ENCODE results near the gene ITGB4. TPM values are rescaled to one million over a fixed set of nuclear protein-coding genes. Genes with fewer than 3 reads are reported as not detected.

The ITGB4 gene
- total RNA-seq, 2 donors from 2014 or later: 18.9 to 26.9 TPM

- no peak for ATAC-seq
- intact Hi-C loops (cut with DNase I): no loop called here
- no peak for DNase-seq
These were observed 82.6 kb downstream of the ITGB4 start for GRCh38 chr17:75803883-75804282.

- intact Hi-C loops (cut with DNase I): no loop called here
- ATAC-seq (peak; percentile 16 to 40), DNase-seq (no peak)
These were observed 85.7 kb downstream of the ITGB4 start for GRCh38 chr17:75806822-75807500.

Small RNA genes within 50 kb of the gene (microRNA-seq; reads per million reads assigned to microRNA genes)
- 0.27 to 0.40 reads per million in 2 donors for gene MIR4738

Other genes starting within 250 kb of the ITGB4 start
- 10 to 100 TPM; 37.7 to 60.2 TPM for gene CASKIN2, start 205.9 kb upstream of the ITGB4 start, total RNA-seq
- 1 to 10 TPM; 9.0 to 9.5 TPM for gene TSEN54, start 204.9 kb upstream of the ITGB4 start, total RNA-seq
- 1 to 10 TPM; 6.8 to 8.7 TPM for gene LLGL2, start 195.8 kb upstream of the ITGB4 start, total RNA-seq
- gene MYO15B, start 133.7 kb upstream of the ITGB4 start, total RNA-seq: 10 to 100 TPM; 61.5 to 88.4 TPM
- 10 to 100 TPM in 1 of 2 donors, 1 to 10 TPM in 1; 8.6 to 11.4 TPM for gene SMIM5, start 88.0 kb upstream of the ITGB4 start, total RNA-seq
- gene RECQL5, start 54.3 kb upstream of the ITGB4 start, total RNA-seq: 10 to 100 TPM; 11.3 to 15.5 TPM
- 10 to 100 TPM; 47.2 to 59.6 TPM for gene SAP30BP, start 54.1 kb upstream of the ITGB4 start, total RNA-seq
- gene GALK1, start 43.7 kb downstream of the ITGB4 start, total RNA-seq: 10 to 100 TPM; 22.0 to 22.9 TPM
- gene UNK, start 63.3 kb downstream of the ITGB4 start, total RNA-seq: 10 to 100 TPM; 15.8 to 17.8 TPM
- 10 to 100 TPM; 22.1 to 34.0 TPM for gene UNC13D, start 122.9 kb downstream of the ITGB4 start, total RNA-seq
- 100 to 1,000 TPM; 106 to 122 TPM for gene WBP2, start 133.9 kb downstream of the ITGB4 start, total RNA-seq
- gene TRIM47, start 157.1 kb downstream of the ITGB4 start, total RNA-seq: 10 to 100 TPM; 22.9 to 25.3 TPM
- 1 to 10 TPM; 8.4 to 9.9 TPM for gene TRIM65, start 175.5 kb downstream of the ITGB4 start, total RNA-seq
- 10 to 100 TPM; 73.7 to 83.4 TPM for gene MRPL38, start 183.4 kb downstream of the ITGB4 start, total RNA-seq
- gene FBF1, start 219.6 kb downstream of the ITGB4 start, total RNA-seq: 1 to 10 TPM; 3.0 to 4.7 TPM

Data from left cardiac atrium (tissue), 4 donors.